H54 (cell line): ENCODE results near the gene ATXN1.
"Not testable (repeated sequence)": the region's sequence is repeated elsewhere in the genome, so short reads cannot be mapped to it uniquely, and the experiment has no call there.

Source experiments
- DNase-seq: peaks from one replicate; pipeline ENCODE4 v3.0.0; 2011; ENCODE audit warnings: low spot score, mixed read lengths; ENCODE audit not compliant: insufficient read length
- FAIRE-seq: peaks from 3 replicates; lab custom pipeline; 2011; peaks lifted over from hg19 to GRCh38; lab: Jason Lieb, UNC
- POLR2A ChIP-seq: IDR thresholded peaks from 2 replicates; pipeline ENCODE4 v1.6.1; 2011; ENCODE audit warnings: low read depth, mild to moderate bottlenecking, low read length

Gene ATXN1

DNA sequence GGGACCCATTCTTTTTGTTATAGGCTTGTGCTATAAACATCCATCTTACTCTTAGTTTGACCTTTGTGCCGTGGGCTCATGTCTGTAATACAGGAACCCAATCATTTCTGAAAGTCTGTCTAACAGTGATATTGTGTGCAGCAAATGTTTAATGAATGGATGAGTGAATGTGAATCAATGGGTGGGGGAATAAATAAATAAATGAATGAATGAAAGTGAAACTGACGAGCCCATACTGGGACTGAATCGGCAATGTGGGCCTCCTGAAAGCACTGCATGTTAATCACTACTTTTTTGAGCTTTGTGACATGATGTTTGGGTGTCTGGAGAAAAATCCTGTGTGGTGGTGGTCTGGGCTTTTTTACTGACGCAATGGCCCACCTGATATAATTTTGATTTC is 347.9 kb downstream of the ATXN1 start:
- DNase-seq (no peak), FAIRE-seq (no peak)
- no peak for TF ChIP-seq POLR2A

DNA sequence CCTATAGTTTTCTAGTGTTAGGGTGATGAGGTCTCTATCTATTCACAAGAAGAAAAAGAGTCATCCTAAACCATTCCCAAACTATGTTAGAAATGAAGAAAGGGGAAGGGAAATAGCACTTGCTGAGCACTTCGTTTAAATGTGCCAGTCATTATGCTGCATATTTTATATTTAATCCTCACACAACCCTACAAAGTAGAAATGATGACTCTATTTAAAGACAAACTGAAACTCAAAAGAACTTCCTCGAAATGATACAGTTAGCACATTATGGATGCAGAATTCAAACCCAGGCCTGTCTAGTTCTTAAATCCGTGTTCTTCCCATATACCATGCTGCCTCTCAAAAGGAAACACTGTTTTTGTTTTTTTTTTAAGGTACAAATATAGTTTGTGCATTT is 348.3 kb downstream of the ATXN1 start:
- DNase-seq, result no peak
- FAIRE-seq, result no peak
- no peak for TF ChIP-seq POLR2A

DNA sequence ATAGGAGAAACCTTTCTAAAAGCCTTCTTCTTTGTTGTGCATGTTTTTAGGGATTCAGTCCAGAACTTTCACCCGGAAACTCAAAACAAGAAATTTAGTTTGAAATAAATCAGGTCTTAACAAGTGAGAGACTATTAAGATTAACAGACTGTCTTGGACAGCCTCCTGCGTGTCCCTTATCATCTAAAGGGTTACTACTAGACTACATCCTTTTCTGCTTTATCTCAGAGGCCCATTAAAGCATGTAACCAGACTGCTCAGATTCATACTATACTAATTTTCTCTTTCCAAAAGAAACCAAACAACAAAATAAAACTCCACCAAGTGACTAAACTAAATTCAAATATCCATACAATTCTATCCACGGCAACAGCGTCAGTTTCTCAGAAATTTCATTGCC is 349.1 kb downstream of the ATXN1 start:
- TF ChIP-seq POLR2A, result no peak
- DNase-seq (no peak), FAIRE-seq (no peak)

DNA sequence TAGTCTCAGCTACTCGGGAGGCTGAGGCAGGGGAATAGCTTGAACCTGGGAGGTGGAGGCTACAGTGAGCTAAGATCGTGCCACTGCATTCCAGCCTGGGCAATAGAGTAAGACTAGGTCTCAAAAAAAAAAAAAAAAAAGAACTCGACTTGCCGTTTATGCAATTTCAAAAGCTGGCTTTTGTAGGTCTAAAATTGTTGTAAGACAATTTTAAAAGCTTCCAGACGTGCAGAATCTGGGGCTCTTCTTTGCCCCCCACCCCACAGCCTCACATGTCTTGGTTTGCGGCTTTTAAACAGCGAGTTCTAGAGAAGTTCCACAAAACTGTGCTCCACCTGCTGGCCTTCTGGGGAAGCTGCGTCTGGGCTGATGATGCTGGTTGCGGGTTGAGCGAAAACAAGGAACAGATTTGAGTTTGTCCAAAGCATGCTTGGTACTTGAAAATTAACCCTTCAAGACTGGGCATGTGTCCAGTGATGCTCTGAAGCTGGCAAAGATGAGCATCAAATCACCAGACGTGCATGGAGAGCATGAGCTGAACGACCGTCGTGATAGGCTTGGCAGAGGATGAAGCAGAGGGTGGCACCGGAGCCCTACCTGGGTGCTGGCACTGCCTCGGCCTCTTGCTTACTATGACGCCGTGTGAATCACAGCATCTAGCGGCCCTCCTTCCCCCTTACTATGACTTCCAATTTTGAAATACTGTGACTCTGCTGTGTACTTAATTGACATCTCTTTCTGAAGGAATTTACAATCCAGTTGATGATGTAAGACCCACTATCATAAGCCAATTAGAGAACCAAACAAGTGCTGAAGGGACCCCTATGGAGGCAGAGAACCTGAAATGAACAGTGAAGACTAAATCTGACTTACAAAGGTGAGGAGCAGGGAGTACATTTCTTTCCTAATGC is 351.5 kb downstream of the ATXN1 start:
- FAIRE-seq, result no peak
- TF ChIP-seq POLR2A, result no peak
- peak; percentile 34 for DNase-seq

DNA sequence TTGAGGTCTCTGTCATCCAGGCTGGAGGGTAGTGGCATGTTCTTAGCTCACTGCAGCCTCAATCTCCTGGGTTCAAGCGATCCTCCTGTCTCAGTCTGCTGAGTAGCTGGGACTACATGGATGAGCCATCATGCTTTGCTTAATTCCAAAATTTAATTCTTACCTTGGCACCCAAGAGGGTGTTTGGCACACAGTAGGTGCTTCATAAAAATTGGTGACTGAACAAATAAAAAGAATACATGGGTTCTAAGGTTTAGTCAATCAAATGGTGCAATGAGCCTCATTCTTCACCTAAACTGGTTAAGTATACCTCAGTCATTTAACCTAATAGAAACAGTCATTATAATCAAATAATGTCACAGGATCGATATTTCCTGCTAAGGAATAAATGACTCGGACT is 352.5 kb downstream of the ATXN1 start:
- no peak for TF ChIP-seq POLR2A
- FAIRE-seq (no peak), DNase-seq (no peak)

DNA sequence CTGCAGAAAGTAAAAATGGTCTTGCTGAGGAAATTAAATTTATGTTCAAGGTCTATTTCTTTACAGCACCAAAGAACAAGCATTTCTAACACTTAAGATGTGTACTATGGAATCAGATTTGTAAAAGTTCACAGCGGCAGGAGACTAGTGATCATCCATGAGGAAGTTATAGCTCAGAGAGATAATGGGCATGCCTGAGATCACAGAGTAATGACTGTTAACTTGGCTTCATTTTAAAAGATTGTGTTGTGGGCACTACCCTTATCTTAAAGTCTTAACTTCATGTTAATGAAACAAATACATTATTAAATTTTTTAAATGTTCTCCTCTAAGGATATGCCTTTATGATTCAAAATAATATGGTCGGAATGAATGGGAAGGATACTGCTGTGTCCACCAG is 354.3 kb downstream of the ATXN1 start:
- no peak for TF ChIP-seq POLR2A
- FAIRE-seq (no peak), DNase-seq (no peak)

DNA sequence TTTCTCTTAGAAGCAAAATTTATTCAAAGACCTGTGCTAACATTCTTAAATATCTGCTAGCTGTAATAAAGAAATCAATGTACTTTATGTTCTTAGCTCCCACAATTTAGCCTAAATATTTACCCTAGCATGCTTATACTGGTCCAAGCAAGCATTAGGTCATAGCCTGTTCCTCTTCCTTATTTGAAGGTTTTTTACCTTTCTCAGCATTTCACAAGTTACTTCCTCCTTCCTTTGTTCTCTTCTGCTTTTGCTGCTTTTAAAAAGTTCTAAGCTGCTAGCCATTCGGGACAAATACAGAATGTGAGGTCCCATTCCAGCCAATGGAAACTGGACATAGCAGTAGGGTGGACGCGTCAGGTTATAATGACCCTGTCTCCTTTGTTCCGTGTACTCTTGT is 354.7 kb downstream of the ATXN1 start:
- not testable (repeated sequence) for DNase-seq, FAIRE-seq

DNA sequence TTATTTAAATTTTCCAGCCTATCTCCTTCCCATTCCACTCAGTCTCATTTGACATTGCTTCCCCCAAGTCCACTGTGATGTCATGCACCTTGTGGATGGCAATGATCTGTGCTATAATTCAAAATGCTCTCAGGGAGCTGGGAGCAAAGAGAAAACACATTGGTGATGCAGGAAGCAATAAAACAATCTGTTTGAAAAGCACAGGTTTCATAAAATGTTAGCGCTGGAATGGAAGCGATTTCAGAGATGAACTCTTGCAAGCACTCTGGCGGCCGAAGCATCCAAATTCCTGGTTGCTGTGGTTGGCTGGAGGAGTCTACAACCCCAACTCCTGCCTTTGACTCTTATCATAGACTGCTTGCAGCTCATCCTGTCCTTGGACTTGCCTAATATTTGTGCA is 355.9 kb downstream of the ATXN1 start:
- DNase-seq (no peak), FAIRE-seq (no peak)
- no peak for TF ChIP-seq POLR2A

DNA sequence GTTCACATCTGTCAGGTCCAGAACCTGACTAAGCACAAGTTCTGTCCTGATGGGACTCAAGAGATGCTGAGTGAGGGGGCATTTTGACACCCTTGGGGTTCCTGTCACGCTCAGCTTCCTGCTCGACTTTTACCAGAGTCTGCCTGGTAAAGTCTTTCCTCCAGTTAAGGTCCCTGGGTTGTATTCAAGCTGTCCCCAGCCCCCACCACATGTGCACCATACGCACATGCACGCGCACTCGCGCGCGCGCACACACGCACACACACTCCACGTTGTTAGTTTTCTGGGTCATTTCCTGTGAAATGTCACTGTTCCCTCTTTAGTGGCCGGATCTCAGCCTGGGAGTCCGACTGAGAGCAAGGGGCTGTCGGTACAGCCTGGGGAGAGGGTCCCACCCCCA is 356.8 kb downstream of the ATXN1 start:
- DNase-seq (no peak), FAIRE-seq (no peak)
- no peak for TF ChIP-seq POLR2A

DNA sequence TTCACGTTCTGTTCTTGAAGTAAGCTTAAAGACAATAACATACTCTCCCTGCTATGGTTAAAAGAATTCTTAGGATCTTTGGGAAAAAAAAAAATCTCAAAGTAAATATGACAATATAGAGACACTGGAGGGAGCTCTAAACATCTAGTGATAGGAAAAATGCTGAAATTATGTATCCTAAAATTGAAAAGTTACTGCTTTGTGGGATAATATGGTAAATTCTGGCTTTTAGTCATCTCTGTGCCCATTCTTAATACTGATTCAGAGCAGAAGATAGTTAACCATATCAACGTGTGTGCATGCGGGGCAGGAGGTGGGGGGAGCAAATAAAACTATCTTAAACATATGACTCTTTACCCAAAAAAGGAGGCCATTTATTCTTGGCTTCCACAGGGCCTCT is 357.4 kb downstream of the ATXN1 start:
- DNase-seq, result no peak
- FAIRE-seq, result no peak

DNA sequence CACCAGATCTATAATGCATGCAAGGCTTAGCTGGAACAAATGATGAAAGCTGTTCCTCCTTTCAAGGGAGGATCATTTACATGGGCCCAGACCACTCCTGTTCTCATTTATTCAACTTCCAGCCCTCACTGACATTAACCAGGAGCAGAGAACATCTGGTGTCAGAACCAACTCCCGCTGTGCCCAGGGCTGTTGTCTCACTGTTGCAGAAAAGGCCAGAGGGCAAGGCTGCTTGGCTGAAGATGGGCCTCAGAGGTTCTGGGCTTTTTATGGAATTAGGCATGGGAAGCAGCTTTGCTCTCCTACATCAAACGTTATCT is 358.7 kb downstream of the ATXN1 start:
- no peak for FAIRE-seq
- no peak for TF ChIP-seq POLR2A
- no peak for DNase-seq

More for the DNA sequence above, 357.4 kb downstream of the ATXN1 start:
- TF ChIP-seq POLR2A, result no peak

DNA sequence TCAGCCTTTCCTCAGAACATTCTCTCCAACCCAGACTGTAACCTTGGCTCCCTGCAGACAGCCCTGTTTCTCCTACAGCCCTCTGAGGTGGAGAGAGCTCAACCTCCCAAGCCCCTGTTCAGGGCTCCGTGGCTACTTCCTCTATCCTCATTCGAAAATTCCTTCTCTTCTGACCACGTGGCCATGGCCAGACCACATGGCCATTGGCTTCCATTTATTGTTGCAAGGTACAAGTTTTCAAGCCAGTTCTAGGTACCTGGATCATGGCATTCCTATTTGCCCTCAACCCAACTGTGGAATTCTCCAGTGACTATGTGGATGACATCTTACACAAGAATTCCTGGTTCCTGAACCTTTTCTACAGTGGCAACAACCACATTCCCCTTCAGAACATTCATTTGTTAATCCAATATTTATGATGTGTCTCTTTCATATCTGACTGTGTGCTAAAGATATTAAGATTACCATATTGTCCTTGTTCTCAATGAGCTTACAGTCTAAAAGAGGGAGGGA is 361.0 kb downstream of the ATXN1 start:
- FAIRE-seq (no peak), DNase-seq (no peak)
- TF ChIP-seq POLR2A, result no peak

DNA sequence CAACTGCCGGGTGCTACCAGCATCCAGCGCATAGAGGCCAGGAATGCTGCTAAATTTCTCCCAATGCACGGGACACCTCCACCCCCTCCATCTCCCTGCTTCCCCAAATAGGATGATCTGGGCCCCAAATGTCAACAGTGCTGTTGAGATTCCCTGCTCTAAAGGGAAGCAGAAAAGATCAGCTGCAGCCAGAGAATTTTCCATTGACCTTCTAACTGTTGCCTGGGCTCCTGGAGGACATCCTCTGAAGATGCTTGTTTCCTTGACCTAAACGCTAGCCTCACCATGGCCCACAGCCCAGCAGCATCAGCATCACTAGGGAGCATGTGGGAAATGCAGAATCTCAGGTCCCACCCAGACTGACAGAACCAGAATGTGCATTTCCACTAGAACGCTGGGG is 361.6 kb downstream of the ATXN1 start:
- FAIRE-seq, result no peak
- no peak for TF ChIP-seq POLR2A

DNA sequence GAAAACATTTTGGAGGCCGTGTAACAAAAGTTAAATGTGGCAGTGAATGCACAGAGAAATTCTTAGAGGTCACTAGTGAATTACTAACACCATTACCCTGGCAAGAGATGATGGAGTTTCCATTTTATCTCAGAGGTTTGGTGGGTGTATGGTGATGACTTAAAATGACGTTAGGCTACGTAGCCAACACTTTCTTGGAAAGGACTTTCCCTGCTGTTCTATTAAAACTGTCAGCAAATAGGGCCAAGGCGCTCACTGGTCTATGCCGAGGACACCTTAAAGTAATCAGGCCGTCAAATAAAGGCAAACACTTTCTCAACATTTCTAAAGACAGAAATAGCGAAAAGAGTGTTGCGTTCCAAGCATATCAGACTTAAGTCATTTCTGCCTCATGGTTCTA is 362.1 kb downstream of the ATXN1 start:
- DNase-seq (no peak), FAIRE-seq (no peak)
- TF ChIP-seq POLR2A, result no peak

More for the DNA sequence above, 361.6 kb downstream of the ATXN1 start:
- no peak for DNase-seq

DNA sequence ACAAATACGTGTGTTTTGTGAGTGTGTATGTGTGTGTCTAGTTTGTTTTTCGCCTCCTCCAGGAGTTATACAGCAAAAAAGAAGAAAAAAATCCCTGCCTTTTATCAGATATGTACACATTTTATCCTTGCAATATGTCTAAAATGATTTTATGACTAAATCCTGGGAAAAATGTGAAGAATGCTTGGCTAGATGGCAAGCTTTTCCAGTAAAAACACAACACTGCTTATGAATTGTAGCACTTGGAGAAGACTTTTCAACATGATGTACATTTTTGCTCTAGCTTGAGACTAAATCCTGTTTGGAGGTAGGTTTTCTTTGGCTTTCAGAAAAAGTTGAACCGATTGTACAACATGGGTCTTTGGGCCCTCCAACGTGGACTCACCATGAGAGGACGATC is 362.7 kb downstream of the ATXN1 start:
- TF ChIP-seq POLR2A, result no peak
- no peak for DNase-seq
- FAIRE-seq, result no peak
